Left lung (tissue), 14 donors: Measurements from ENCODE around the gene GRIK3. TPM values are rescaled to one million over a fixed set of nuclear protein-coding genes. Genes with fewer than 3 reads are reported as not detected.
"Not testable (repeated sequence)": the region's sequence is repeated elsewhere in the genome, so short reads cannot be mapped to it uniquely, and the experiment has no call there.

Source experiments
- ATAC-seq: fragments of 200-7000 bp; cut with Tn5 transposase; one replicate; pipeline ENCODE4 v1.9.1; 2020; ENCODE audit warnings: moderate library complexity
- DNase-seq, 4 donors: peaks; one replicate each; pipeline ENCODE4 v3.0.0-alpha.2; 2013 to 2020
- H3K27ac ChIP-seq, 2 donors: fragments of 200-600 bp; sonication (generic) in 1 of 2; one replicate each; pipeline versions ENCODE4 v1.5.0 to v1.8.0; 2020 to 2021
- H3K27me3 ChIP-seq, 2 donors: fragments of 200-600 bp; sonication (generic) in 1 of 2; one replicate each; pipeline versions ENCODE4 v1.5.0 to v1.8.0; 2020 to 2021
- H3K36me3 ChIP-seq, 2 donors: fragments of 200-600 bp; sonication (generic) in 1 of 2; one replicate each; pipeline versions ENCODE4 v1.5.0 to v1.8.0; 2020 to 2021
- H3K4me1 ChIP-seq, 2 donors: fragments of 200-600 bp; one replicate each; pipeline ENCODE4 v1.8.0; 2021
- H3K4me3 ChIP-seq, 2 donors: fragments of 200-600 bp; sonication (generic) in 1 of 2; one replicate each; pipeline versions ENCODE4 v1.5.0 to v1.8.0; 2020 to 2021; ENCODE audit warnings: mild to moderate bottlenecking in 1 of 2
- H3K9me3 ChIP-seq, 2 donors: fragments of 200-600 bp; sonication (generic) in 1 of 2; one replicate each; pipeline versions ENCODE4 v1.5.0 to v1.8.0; 2020 to 2021
- CTCF ChIP-seq, 2 donors: fragments of 200-600 bp; sonication (generic) in 1 of 2; IDR thresholded peaks; one replicate each; pipeline versions ENCODE4 v1.5.0 to v1.8.0; 2021; ENCODE audit warnings: antibody characterized with exemption in 2 of 2
- intact Hi-C, 2 donors: fragments of 100-400 bp; cut with DNase I; formaldehyde crosslinking; loops; one replicate each; pipeline versions ENCODE4 v1.11.2 to v1.14.2; 2022
- long read RNA-seq, 12 donors: library from polyadenylated mRNA in 2 of 12; unstranded in 2 of 12; transcript quantifications; one replicate each; pipeline ENCODE4 v2.0.0 and lab custom pipeline, GENCODE V29; 2019 to 2026
- polyA plus RNA-seq, 6 donors: library from polyadenylated mRNA; unstranded; fragments of 120-200 nt; gene quantifications; one replicate each; pipeline ENCODE4 v1.2.1, GENCODE V29; 2013; ENCODE audit not compliant: insufficient read length in 6 of 6
- total RNA-seq, 2 donors: library from RNA; stranded (reverse); fragmentation: NEBNext Ultra II Directional; extraction: Animal tissue kit (Norgen Biotek cat#: 25700); gene quantifications; one replicate each; pipeline ENCODE4 v1.2.1, GENCODE V29; 2021
- donor health status: DM: no; HTN: yes; CAD: no.
- donor health status: DM: no; HTN: no; CAD: no.

Gene GRIK3
- total RNA-seq (under 1 TPM in 1 of 2 donors, not detected in 1; 0.18 TPM), polyA plus RNA-seq (1 to 10 TPM in 1 of 6 donors, under 1 TPM in 5; 0.36 to 1.2 (median 0.52) TPM)
- long read RNA-seq, donor 1: 0 reads
- long read RNA-seq, donor 2: 0 reads
- long read RNA-seq, donor 3: 0 reads
- long read RNA-seq, donor 4: 0 reads
- long read RNA-seq, donor 5: 0 reads
- long read RNA-seq, donor 6: 0 reads
- long read RNA-seq, donor 7: 0 reads
- long read RNA-seq, donor 8: 0 reads
- long read RNA-seq, donor 9: 0 reads
- long read RNA-seq, donor 10: 0 reads
- long read RNA-seq, donor 11, full-length matches to known transcripts: 3 of 16 reads
- long read RNA-seq, donor 11, partial matches to known transcripts: 13 of 16 reads
- long read RNA-seq, donor 11, other reads (novel, unspliced or antisense): 0 of 16 reads
- long read RNA-seq, donor 12: 0 reads

- H3K9me3 ChIP-seq: no peaks in the 10 kb centered on the region
- intact Hi-C loops: no loop called here
- DNase-seq: peak in 1 of 4 donors; percentile 21
- H3K4me1 ChIP-seq: peaks cover 0 to 8% of the 10 kb centered on the region in 2 donors
- no peak for ATAC-seq
- H3K27me3 ChIP-seq: peaks cover 78 to 98% of the 10 kb centered on the region in 2 donors
- H3K4me3 ChIP-seq: no peak within 1 kb of the TSS
- H3K27ac ChIP-seq: no peak within 1 kb of the TSS
- TF ChIP-seq CTCF (IDR thresholded peaks at IDR 0.05): no peak
- H3K36me3 ChIP-seq: no peaks in the 10 kb centered on the region
Observed at GRCh38 chr1:37034121-37035013, at the start of gene GRIK3. Gene GRIK3, minus strand, starts transcription at chr1:37034515. Its CDS starts 407 bp downstream, at chr1:37034108.

DNA sequence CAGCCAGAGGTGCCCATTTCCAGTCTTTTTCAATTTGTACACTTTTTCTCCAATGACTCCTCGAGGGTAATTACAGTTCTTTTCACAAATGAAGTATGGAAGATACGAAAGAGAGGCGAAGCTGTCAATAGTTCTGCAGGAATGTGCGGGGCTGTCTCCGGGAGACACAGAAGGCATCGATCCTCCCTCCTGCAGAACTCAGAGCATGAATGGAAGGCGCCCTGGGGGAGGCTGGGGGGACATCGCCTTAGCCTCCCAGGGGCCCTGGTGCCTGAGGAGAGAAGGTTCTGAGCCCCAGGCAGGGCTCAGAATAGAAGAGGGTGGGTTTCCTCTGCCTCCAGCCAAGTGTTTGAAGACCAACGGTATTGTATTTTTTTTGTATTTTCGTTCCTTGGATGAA, 49.7 kb upstream of the GRIK3 start:
- H3K4me1 ChIP-seq: no peaks in the 10 kb centered on the region
- intact Hi-C loops: no loop called here
- H3K4me3 ChIP-seq: no peak overlapping the region
- H3K27me3 ChIP-seq: peaks cover 0 to 15% of the 10 kb centered on the region in 2 donors
- DNase-seq: no peak
- ATAC-seq: no peak
- H3K27ac ChIP-seq: no peak overlapping the region
- no peaks in the 10 kb centered on the region for H3K9me3 ChIP-seq
- H3K36me3 ChIP-seq: no peaks in the 10 kb centered on the region
- TF ChIP-seq CTCF (IDR thresholded peaks at IDR 0.05): no peak

GRCh38 chr1:37083603-37084002, 49.3 kb upstream of the GRIK3 start:
- intact Hi-C loops: no loop called here
- Histone ChIP-seq H3K4me1 (no peaks in the 10 kb centered on the region), H3K4me3 (no peak overlapping the region), H3K27ac (no peak overlapping the region), H3K36me3 (no peaks in the 10 kb centered on the region), H3K9me3 (no peaks in the 10 kb centered on the region), H3K27me3 (peaks cover 0 to 13% of the 10 kb centered on the region in 2 donors)
- no peak for DNase-seq
- no peak for TF ChIP-seq CTCF (IDR thresholded peaks at IDR 0.05)
- no peak for ATAC-seq

- ATAC-seq, H3K4me1 ChIP-seq, H3K27ac ChIP-seq, intact Hi-C loops, H3K4me3 ChIP-seq, H3K9me3 ChIP-seq, H3K36me3 ChIP-seq, DNase-seq: not testable (repeated sequence)
- H3K27me3 ChIP-seq: peaks cover 0 to 11% of the 10 kb centered on the region in 2 donors
Observed at GRCh38 chr1:37080296-37080986, 46.1 kb upstream of the GRIK3 start.

DNA sequence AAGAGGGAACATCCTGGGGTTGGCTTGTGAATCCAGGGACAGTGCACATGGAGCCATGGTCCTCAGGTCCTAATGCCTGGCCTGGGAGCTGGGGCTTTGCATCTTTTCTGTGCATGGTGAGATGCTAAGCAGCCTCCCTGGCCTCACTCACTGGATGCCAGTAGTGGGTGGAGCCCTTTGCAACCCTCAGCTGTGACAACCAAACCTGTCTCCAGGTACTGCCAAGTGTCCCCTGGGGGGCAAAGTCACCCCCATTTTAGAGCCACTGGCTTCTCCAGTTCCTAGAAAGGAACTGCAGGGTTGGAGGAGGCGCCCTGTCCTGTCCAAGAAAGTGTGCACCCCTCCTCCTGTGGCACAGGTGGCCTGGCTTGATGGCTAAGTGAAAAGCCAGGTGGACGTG, 44.6 kb upstream of the GRIK3 start:
- H3K9me3 ChIP-seq: no peaks in the 10 kb centered on the region
- no peaks in the 10 kb centered on the region for H3K36me3 ChIP-seq
- TF ChIP-seq CTCF (IDR thresholded peaks at IDR 0.05): no peak
- ATAC-seq (no peak), DNase-seq (no peak)
- H3K4me1 ChIP-seq: no peaks in the 10 kb centered on the region
- peaks cover 0 to 7% of the 10 kb centered on the region in 2 donors for H3K27me3 ChIP-seq
- H3K27ac ChIP-seq: no peak overlapping the region
- intact Hi-C loops: no loop called here
- no peak overlapping the region for H3K4me3 ChIP-seq
